NCI-H774 (cell line): Measurements from ENCODE around the gene OR2G2.
A peak's percentile ranks its signal among the peaks of the same experiment; 100 is the strongest.

Source experiments
- DNase-seq: peaks from one replicate; lab custom pipeline; 2025; lab: John Stamatoyannopoulos, UW

Gene OR2G2, protein sequence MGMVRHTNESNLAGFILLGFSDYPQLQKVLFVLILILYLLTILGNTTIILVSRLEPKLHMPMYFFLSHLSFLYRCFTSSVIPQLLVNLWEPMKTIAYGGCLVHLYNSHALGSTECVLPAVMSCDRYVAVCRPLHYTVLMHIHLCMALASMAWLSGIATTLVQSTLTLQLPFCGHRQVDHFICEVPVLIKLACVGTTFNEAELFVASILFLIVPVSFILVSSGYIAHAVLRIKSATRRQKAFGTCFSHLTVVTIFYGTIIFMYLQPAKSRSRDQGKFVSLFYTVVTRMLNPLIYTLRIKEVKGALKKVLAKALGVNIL

DNA sequence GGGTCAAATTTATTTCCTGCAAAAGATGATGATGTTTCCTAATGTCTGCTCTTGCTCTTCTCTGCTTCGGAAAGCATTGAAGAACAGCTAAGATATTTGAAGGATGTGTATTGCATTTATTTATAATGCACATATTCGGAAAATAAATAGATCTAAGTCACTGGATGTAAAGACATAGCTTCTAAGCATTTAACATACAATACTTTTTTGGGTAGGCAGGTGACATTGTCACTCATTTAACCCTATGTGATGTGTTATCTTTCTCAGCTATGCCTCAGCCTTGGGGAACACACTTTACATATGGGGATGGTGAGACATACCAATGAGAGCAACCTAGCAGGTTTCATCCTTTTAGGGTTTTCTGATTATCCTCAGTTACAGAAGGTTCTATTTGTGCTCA is at the start of gene OR2G2:
OR2G2 (plus strand) TSS at position 301 of the 400 bp plus-strand sequence; CDS start at position 301, 0 bp downstream.
- DNase-seq, result no peak

DNA sequence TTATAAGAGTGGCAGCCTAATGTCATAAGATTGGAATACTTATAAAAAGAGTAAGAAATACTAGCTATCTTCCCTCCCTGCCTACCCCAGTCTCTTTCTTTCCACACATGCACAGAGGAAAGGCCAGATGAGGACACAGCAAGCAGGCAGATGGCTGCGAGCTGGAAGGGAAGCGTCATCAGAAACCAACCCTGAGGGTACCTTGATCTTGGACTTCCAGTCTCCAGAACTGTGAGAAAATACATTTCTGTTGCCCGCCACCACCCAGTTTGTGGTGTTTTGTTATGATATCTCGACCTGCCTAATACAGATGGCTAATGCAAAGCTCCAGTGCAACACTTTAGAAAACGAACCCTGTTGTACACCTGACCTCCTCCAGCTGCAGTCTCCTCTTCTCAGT is 49.6 kb upstream of the OR2G2 start:
- DNase-seq, result no peak

DNA sequence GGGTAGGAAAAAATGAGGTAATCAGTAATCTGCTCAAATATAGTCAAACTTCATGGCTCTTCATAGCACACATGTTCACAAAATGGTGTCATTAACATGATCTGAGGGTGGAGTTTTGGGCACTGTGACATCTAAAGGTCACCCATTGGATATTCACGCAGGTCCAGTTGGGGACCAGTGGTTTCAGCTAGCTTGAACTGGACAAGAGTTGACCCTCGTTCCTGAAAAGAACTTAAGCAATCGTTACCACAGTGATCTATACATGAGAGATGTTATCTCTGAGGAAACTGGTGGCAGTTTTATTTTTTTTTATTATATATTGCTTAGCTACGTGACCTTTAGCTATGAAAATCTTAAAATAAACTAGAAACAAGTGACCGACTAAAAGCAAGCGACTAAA is 48.9 kb upstream of the OR2G2 start:
- DNase-seq, result no peak

DNA sequence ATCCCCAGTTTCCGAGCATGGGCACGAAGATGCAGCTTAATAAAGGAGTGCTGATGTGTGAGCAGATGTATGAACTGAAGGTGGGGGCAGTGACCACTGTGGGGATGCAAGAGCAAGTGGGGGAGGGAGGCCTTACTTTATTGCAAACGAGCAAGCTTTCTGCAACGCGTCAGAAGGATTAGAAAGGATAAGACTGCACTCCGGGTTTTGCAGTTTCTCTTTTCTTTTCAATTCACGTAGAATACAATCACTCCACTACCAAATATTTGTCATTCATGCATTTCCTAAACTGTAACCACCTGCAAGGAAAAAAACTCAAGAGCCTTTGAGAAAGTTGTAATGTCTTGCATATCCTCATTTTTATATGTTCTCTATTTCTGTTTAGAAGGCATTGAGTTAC is 47.6 kb upstream of the OR2G2 start:
- DNase-seq, result no peak

DNA sequence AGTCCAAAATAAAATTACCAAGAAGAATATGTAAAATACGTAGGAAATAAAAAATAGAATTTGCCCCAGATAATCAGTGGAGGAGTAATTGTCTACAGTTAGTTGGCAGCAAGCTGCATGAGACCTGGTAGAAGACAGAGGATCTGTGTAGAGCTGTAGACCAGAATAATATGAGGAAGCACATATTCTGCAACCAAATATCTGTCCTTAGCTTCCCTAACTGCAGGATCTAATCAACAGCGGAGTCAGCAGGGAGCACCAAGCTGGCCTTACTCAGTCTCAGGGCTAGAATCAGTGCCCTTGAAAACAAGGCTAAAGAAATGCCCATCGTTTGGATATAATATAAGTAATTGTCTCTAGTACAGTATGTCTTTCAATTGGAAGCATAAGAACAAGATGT is 45.3 kb upstream of the OR2G2 start:
- no peak for DNase-seq

DNA sequence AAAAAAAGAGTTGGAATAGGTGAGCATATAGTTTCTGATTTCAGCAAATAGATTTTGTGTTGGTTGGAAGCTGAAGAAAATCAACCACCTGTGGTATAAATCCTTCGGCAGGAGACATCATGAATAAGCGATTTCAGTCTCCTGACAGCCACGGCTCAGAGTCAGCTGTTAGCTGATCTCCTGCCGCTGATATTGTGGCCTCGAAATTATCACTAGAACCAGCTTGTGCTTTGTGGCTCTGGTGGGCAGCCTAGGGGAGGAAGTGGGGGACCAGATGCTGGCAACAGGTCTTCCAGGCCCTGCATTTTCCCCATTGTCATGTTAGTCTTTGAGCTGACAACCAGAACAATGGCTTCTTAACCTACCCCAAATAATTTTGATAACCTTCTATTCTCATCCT is 40.1 kb upstream of the OR2G2 start:
- DNase-seq, result no peak

DNA sequence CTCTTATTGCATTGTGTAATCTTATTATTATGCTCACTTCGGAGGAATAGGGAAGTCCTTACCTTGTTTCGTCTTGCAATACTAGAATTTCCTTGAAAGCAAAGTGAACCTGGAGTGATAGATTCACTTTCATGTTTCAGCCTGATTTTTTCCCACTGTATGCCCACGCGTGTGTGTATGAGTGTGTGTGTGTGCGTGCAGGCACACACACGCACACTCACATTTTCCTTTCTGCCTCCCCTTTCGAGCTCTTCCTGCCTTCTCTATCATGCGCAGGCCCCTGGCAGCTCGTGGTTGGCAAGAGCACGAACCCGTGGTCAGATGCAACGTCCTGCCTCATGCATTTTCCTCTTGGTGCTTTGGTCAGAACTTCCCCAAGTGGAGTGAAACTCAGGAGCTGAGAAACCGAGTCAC is 39.4 kb upstream of the OR2G2 start, which contains the start of gene GCSAML:
GCSAML (plus strand) TSS at position 366 of the 414 bp plus-strand sequence. CDS start 58 bp downstream, outside the sequence.
- no peak for DNase-seq

DNA sequence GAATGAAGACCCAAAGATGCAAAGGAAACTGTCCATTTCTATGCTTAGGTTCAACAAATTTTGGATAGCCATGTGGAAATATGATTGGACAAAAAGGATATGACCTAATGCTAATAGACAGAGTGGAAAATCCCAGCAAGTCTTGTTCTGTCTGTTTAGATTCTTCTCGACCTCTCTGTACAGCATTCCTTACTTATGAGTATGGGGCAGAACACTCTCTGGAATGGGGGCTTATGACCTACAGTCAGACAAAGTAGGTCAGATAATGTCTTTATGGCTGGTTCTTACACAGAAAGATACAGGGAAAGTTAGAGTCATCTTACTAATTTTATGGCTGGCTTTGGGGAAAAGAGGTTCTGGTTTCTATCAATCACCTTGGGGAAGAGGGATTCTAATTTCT is 36.4 kb upstream of the OR2G2 start:
- no peak for DNase-seq

DNA sequence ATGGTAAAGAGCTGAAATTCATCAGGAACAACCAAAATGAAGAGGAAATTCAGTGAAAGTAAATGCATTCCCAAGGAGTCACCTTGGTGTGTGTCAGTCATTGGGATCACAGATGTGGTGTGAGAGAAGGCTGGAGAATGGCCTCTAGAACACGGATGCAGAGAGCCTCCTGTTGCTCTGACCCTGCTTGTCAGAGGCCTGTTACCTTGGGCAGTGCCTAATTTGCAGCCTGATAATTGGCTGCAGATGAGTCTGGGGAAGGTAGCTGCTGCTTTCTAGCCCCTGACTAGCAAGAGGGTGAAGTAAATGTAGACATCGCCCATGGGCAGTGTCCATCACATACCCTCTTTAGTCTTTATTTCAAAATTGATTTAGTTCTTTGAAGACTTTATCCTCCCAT is 35.9 kb upstream of the OR2G2 start:
- DNase-seq, result no peak

DNA sequence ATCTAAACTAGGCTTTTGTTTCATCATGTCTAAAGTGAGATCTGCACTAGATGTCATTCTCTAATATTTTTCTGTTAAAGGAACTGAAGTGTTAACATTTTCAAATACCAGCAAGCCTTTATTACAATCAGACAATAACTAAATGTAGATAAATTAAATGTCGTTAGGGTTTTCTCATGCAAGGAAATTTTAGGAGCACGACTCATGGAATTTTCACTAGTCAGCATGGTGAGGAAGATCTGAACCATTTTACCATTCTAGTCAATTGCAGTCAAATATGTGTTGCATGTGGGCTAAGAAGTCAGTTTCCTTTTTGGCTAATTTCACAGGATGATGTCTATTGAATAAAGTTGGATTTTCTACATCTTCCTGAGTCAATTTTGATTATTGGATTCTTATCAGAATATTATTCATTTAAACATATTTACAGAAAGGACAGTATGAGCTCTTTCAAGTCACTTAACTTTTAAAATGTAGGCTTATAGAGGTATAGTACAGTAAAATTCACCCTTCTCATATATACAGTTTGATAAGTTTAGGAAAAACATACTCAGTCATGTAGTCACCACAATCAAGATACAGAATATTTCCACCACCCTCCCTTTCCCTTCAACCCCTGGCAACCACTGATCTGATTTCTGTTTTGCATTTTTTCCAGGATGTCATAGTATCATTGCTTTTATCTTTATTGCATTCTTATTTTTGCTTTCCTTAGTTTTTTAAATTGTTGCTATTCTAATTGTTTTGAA is 30.1 kb upstream of the OR2G2 start:
- no peak for DNase-seq

DNA sequence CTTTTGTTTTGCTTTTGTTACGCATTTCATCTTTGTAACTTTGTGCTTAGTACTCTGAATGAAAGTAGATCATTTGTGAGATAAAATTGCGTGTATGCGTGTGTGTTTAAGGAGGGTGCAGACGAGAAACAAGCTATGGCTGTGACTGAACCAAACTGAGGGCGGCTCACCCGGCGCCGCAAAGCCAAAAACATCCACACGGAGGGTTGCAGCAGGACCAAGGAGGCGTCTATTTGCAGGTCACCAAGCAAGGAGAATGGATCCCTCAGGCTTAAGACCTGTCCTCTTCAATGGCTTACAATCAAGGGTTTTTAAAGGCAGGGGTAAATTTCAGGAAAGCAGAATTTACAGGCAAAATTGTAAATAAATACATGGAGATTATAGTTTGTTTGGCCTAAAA is 26.4 kb upstream of the OR2G2 start:
- DNase-seq, result no peak

DNA sequence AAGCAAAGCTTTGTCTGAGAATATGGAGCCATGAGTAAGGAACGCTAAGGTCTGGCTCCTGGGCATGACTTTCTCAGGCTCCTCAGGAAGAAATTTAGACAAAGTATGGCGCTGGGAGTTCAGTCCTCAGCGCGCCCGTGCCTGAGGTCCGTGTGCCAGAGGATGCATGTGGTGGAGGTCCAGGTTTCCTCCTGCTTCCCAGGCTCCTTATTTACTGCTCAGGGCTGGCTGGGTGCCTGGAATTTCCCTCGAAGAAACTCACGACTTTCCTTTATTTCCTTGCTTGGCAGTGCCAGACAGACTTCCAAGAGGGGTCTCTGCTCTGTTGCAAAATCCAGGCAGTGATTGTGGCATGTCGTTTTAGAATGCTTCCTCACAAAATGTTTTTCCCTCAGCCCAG is 26.0 kb upstream of the OR2G2 start:
- no peak for DNase-seq

DNA sequence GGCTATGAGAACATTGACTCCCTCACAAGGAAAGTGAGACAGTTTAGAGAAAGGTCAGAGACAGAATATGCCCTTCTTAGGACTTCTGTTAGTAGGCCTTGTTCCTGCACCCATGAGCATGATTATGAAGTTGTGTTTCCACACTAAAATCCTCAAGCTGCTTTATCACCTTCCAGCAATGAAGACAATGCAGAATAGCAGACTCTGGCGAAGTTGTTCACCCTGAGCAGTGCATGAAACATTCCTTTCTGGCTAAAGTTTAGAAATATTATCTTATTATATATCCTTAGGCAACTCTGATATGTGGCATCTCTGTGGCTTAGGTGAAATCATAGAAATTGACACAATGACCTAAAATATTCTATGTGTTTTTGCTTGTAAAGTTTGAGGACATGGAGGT is 13.9 kb upstream of the OR2G2 start:
- DNase-seq, result no peak

DNA sequence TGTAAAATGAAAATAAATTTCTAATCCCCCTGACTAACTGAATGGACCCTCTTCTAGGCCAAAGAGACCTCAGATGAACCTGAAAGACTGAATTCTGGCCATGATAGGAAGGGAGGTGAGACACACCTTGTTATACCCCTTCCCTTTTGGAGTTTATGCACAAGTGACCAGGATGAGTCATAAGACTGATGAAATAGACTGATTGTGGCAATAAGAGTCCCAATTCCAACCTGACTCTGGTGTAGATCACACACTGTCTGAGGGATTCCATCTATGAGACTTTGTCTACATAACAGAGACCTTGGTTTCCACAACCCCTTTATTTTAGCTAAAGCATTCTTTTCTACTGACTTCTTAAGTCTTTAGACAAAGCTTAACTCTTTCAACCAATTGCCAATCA is 13.5 kb upstream of the OR2G2 start:
- no peak for DNase-seq

DNA sequence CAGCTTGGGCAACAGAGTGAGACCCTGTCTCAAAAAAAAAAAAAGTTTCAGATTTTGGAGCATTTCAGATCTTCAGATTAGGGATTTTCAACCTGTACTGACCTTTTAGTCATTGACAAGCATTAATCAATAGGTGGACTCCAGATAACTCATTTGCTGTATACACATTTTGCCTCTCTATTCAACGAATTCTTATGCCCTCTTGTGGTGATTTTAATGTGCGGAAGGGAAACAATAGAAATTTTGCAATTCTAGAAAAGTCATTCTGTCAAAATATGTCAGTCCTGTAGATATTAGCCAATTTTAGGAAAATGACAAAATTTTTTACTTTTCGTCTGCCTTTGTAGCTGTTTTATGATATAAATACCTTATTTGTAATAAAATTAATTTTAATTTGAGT is 11.6 kb upstream of the OR2G2 start:
- peak; percentile 32 for DNase-seq

DNA sequence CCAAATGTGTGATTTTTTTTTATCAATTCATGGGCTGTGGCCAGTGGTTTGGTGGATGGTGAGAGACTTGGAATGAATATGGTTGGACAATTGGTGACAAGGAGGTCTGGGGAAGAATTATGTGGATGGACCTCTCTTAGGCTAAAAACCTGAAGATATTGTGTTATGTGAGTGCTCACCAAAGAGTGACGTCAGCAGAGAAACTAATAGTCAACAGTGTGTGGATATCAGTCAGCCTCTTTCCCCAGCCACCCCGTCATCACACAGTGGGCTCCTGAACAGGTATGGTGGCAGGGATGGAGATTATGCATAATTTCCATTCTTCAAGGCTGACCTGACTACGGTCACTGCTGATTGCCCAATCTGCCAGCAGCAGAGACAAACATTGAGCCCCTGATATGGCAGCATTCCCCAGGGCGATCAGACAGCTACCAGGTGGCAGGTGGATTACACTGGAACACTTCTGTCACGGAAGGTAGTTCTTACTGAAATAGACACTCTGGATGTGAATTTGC is 9.2 kb upstream of the OR2G2 start:
- no peak for DNase-seq

DNA sequence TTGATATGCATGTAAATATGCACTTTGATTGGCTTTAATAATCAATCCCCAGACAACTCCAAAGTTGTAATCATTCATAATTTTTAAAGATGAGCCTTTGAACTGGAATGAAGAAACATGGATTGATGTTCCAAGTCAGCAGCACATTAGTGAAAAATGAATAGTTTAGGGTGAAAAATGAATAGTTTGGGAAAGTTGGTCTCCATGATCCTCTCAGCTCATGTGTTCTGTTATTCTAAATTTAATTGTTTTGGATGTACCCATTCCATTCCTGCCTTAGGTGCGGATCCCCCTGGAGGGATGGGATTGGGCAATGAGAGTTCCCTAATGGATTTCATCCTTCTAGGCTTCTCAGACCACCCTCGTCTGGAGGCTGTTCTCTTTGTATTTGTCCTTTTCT is 17.1 kb downstream of the OR2G2 start, which contains the start of gene OR2G3:
OR2G3 (plus strand) TSS at position 301 of the 400 bp plus-strand sequence; CDS start at position 301, 0 bp downstream.
- DNase-seq, result no peak

DNA sequence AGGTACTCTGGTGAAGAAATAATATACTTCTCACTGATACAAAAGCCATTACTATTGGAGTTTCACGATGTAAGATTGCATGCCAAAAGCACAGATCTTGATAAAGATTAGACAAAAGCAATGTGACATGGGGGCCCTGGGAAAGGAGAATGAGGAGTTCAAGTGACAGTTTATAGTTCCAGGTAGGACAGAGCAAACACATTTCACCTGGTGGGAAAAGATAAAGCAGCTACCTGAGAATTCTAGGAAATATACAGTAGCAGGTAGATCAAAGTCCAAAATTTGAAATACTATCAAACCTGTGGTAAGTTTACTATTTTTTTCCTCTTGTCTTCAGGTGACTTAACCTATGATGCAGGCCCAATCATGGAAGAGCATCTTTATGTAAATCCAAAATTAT is 25.2 kb downstream of the OR2G2 start:
- no peak for DNase-seq

DNA sequence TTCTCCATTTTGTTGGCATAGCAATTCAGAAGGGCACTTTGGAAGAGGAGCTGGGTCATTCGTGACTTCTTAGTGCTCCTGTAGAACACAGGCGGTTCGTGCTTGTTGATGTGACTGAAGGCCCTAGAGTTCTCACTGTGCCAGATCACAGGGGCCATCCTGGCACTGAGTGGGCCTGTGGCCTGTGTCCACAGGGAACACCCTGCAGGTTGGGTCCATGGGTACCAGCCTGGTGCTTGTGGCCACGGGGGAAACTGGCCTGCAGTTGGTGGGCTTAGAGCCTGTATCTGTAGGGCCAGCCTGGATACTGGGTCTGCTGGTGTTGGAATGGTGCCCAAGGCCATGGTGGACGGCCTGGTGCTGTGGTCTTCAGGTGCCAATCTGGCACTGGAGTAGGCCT is 26.5 kb downstream of the OR2G2 start:
- DNase-seq, result no peak

DNA sequence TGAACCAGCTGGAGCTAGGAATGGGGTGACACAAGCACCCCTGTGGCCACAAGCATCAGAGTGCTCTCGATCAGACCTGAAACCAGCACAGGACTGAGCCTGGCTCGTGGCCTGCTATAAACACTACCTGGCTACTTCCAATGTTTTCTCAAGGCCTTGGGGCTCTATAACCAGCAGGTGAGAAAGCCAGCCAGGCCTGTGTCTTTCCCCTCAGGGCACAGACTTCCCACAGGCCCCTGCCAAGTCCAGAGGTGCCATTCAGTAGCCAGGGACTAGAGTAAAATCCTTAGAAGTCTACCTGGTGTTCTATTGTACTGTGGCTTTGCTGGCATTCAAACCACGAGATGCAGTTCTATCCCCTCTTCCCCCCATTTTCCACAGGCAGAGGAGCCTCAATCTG is 39.8 kb downstream of the OR2G2 start:
- DNase-seq, result no peak

DNA sequence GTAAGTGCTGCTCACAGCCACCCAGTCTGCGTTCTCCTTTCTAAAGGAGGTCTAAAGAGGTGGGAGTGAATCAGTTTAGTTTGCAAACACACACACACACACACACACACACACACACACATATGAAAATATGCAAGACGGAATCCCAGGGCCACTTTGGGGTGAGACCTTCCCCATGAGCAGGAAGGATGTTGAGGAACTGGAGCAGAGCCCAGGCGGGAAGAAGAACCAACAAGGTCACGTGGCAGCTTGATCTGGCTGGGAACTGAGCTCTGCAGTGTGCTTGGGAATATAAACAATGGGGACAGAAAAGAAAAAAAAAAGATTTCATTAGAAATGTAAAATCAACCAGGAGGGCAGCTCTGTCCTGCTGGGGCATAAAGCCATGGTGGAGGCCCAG is 49.9 kb downstream of the OR2G2 start:
- no peak for DNase-seq

DNA sequence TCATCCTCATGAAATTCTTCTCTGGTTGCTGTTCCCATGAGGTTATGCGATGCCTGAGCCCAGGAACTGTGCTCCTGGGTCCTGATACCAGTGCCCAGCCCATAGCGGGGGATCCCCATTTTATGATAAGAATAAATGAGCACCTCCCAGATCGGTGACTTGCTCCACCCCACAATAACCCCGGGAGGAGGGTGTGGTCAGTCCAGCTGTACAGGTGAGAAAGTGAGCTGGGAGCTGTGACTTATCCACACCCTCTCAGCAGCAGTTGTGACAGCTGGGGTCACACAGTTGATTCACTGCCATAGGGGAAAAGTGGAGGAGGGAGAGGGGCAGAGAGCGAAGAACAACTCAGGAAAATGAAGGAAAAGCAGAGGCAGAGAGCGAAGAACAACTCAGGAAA is 50.6 kb downstream of the OR2G2 start:
- DNase-seq, result no peak
